HG02870 (cell line): ENCODE results near the gene SDR9C7.
"Not testable (repeated sequence)": the region's sequence is repeated elsewhere in the genome, so short reads cannot be mapped to it uniquely, and the experiment has no call there.

Experiments used
- ATAC-seq: cut with Tn5 transposase; IDR thresholded peaks from one replicate; pipeline ENCODE4 v1.9.1; 2021; ENCODE audit warnings: mild to moderate bottlenecking, moderate library complexity; ENCODE audit not compliant: unreplicated experiment

Gene SDR9C7

DNA sequence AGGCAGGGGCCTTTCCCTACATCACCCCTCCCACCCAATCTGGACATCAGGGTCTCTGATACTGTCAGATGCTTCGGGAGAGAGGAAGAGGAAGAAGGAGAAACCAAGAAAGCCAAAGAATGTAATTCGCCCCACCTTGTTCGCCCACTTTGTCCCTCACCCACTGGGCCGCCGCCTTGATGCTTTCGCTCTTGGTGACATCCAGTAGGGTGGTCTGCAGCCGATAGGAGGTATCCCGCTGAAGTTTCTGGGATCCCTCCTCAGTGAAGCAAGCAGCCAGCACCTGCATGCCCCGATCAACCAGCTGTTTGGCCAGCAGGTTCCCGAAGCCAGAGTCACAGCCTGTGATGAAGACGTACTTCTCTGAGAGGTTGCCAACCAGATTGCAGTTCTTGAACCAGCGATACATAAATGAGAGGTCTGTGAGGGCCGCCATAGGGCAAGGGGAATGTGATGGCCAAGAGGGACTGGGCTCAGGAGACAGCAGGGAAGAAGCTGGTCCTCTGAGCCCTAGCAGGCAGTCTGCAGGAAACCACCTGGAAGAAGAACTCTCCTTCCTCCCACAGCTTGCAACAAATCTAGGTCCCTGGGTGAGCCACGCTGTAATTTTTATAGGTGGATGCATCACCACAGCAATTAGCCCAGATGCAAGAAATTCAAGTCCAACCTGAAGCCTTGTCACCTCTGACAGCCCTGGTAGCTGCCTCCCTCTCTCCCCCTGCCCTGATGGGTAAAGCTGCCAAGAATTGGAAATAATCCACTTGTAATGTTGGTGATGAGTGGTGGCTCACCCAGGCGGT is at the start of gene SDR9C7:
Gene SDR9C7, minus strand, starts transcription at position 583 of the 800 bp plus-strand sequence. Its CDS starts 147 bp downstream, at position 436.
- ATAC-seq: no peak

DNA sequence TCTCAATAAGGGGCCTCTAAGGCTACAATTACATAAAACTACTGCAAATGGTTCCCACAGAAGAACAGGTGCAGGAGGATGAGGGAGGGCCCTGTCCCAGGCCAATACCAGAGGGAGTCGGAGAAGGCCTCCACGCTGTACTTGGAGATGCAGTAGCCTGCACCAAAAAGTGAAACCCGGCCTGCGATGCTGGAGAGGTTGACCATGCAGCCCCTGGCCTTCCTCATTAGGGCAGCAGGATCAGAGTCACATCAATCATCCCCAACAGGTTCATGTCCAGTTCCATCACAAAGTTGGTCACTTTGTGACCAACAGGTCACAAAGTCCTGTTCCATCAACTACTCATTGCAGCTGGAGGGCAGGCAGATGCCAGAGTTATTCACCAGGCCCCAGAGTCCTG is 49.2 kb upstream of the SDR9C7 start:
- ATAC-seq: no peak

GRCh38 chr12:56982578-56983236 is 48.5 kb upstream of the SDR9C7 start:
- ATAC-seq: not testable (repeated sequence)

DNA sequence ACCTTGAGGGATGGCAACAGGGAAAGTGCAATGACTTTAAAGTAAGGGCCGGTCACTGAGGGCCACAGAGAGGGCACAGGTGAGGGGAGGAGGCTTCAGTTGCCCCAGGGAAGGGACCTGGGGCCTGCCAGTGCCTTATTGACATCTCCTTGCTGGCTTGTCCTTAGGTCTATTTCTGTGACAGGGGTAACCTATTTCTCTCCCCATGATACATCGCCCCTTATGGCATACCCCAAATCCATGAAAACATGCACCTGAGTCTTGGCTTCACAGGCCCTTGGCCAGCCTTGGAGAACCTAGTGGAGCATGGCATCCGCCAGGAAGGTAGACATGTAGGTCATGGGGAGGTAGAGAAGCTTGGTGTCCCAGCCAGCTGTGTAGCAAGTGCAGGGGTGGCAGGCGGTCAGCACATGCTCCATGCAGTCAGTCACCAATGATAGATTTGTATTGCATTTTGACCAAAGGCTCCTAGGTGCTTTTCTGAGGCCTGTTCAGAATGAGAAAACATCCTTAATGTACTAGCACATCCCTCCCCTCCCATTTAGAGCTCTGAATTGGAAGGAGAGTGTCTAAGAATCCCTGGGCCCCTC is 46.8 kb upstream of the SDR9C7 start:
- no peak for ATAC-seq

GRCh38 chr12:56980268-56980667 is 46.1 kb upstream of the SDR9C7 start:
- ATAC-seq: no peak

GRCh38 chr12:56979628-56980027 is 45.4 kb upstream of the SDR9C7 start:
- no peak for ATAC-seq

GRCh38 chr12:56978397-56979138 is 44.4 kb upstream of the SDR9C7 start:
- no peak for ATAC-seq

GRCh38 chr12:56977361-56977760 is 43.2 kb upstream of the SDR9C7 start:
- ATAC-seq: not testable (repeated sequence)

- ATAC-seq: not testable (repeated sequence)
Measured at GRCh38 chr12:56974224-56974623, 40.0 kb upstream of the SDR9C7 start.

GRCh38 chr12:56968910-56969309 is 34.7 kb upstream of the SDR9C7 start:
- not testable (repeated sequence) for ATAC-seq

DNA sequence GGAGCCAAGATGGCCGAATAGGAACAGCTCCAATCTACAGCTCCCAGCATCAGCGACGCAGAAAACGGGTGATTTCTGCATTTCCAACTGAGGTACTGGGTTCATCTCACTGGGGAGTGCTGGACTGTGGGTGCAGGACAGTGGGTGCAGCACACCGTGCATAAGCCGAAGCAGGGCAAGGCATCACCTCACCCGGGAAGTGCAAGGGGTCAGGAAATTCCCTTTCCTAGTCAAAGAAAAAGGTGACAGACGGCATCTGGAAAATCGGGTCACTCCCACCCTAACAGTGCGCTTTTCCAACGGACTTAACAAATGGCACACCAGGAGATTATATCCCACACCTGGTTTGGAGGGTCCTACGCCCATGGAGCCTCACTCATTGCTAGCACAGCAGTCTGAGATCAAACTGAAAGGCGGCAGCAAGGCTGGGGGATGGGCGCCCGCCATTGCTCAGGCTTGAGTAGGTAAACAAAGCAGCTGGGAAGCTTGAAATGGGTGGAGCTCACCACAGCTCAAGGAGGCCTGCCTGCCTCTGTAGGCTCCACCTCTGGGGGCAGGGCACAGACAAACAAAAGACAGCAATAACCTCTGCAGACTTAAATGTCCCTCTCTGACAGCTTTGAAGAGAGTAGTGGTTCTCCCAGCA is 31.9 kb upstream of the SDR9C7 start:
- ATAC-seq: not testable (repeated sequence)

DNA sequence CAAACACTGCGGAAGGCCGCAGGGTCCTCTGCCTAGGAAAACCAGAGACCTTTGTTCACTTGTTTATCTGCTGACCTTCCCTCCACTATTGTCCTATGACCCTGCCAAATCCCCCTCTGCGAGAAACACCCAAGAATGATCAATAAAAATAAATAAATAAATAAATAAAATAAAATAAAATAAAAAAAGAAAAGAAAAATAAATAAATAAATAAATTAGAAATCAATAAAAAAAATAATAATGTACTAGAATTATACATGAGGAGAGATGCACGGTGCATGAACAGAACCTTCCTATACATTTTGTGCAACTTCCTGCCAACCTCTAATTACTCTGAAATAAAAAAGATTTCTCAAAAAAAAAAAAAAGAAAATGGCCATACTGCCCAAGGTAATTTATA is 30.9 kb upstream of the SDR9C7 start:
- not testable (repeated sequence) for ATAC-seq

DNA sequence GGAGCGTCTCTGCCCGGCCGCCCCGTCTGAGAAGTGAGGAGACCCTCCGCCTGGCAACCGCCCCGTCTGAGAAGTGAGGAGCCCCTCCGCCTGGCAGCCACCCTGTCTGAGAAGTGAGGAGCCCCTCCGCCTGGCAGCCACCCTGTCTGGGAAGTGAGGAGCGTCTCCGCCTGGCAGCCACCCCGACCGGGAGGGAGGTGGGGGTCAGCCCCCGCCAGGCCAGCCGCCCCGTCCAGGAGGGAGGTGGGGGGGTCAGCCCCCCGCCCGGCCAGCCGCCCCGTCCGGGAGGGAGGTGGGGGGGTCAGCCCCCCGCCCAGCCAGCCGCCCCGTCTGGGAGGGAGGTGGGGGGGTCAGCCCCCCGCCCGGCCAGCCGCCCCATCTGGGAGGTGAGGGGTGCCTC is 29.3 kb upstream of the SDR9C7 start:
- not testable (repeated sequence) for ATAC-seq

GRCh38 chr12:56962247-56962646 is 28.0 kb upstream of the SDR9C7 start:
- not testable (repeated sequence) for ATAC-seq

DNA sequence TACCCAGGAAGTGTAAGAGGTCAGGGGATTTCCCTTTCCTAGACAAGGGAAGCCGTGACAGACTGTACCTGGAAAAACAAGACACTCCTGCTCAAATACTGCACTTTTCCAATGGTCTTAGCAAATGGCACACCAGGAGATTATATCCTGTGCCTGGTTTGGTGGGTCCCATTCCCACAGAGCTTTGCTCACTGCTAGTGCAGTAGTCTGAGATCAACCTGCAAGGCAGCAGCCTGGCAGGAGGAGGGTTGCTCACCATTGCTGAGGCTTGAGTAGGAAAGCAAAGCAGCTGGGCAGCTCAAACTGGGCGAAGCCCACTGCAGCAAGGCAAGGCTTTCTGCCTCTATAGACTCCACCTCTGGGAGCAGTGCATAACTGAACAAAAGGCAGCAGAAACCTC is 24.2 kb upstream of the SDR9C7 start:
- ATAC-seq: no peak

- no peak for ATAC-seq
Measured at GRCh38 chr12:56957229-56958052, 23.2 kb upstream of the SDR9C7 start, which contains the start of gene RDH16. TSS of gene RDH16 (minus strand) at chr12:56957608. CDS start at chr12:56957462, 146 bp downstream.

DNA sequence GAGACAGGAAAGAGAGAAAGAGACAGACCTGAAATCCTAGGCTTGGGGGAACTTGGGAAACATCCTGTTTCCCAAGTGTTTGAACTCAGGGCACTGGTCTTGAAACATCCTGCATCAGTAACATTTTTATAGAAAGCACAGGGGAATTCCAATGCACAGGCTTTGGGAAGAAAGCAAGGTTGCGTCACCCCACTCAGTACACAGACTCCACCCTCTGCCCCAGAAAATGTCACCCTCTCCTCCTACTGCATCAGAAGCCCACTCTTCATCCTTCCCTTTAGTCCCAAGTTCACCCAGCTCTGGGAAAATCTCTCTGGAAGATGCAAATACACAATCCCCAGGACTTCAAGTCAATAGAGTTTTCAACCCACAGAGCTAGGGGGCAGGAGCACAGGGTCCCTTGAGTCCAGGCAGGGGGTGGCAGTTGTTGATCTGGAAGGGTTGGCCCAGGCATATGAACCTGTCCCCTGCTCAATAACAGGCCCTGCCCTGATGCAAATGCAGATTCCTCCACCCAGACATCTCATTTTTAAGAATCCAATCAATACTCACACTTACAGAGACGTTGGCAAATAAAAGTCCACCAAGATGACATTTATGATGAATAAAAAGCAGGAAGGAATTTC is 21.5 kb upstream of the SDR9C7 start:
- ATAC-seq: no peak

GRCh38 chr12:56954958-56955355 is 20.7 kb upstream of the SDR9C7 start:
- no peak for ATAC-seq
